NT2/D1 (cell line): ENCODE results near the gene OTUB2.

Experiments used
- SUZ12 ChIP-seq: IDR thresholded peaks from 2 replicates; pipeline ENCODE4 v1.6.1; 2011; ENCODE audit not compliant: insufficient read length, insufficient read depth; ENCODE audit errors: extremely low read depth
- YY1 ChIP-seq: IDR thresholded peaks from 2 replicates; pipeline ENCODE4 v1.6.1; 2011; ENCODE audit not compliant: insufficient read length, insufficient read depth

GRCh38 chr14:94093418-94093817 is 67.3 kb downstream of the OTUB2 start:
- TF ChIP-seq YY1, result no peak
- TF ChIP-seq SUZ12, result no peak
